ENCODE measurements around the gene ATE1.

Gene ATE1

GRCh38 chr10:121694327-121694965, 233.4 kb downstream of the ATE1 start:
- Histone ChIP-seq H3K9me2 (ENCODE audit: low read depth, low read length) (no peaks in the 10 kb centered on the region), H3K9me3 (ENCODE audit: low read length) (no peaks in the 10 kb centered on the region), H3K79me2 (ENCODE audit: insufficient read depth, low read length) (no peaks in the 10 kb centered on the region), H3K27me3 (ENCODE audit: insufficient read depth, low read length) (peaks cover 3% of the 10 kb centered on the region; the same call in 1 of the 2 replicates), H3F3A (ENCODE audit: insufficient read depth, low read length) (no peaks in the 10 kb centered on the region), H3K9ac (ENCODE audit: low read length) (no peak overlapping the region), H2AFZ (ENCODE audit: low read length) (no peak overlapping the region), H3K4me3 (ENCODE audit: low read depth, low read length, poor library complexity, severe bottlenecking) (no peak overlapping the region), H3K27ac (ENCODE audit: low read depth, low read length, poor library complexity, severe bottlenecking) (no peak overlapping the region), H3K36me3 (ENCODE audit: insufficient read depth, low read length) (no peaks in the 10 kb centered on the region), H3K4me1 (ENCODE audit: insufficient read depth, low read length, severe bottlenecking) (no peaks in the 10 kb centered on the region), H4K20me1 (ENCODE audit: insufficient read depth, low read length) (no peaks in the 10 kb centered on the region), H3K4me2 (ENCODE audit: low read length) (no peak overlapping the region)
- TF ChIP-seq CTCF (IDR thresholded peaks at IDR 0.05; ENCODE audit: low read length) = no peak
- no peak for TF ChIP-seq EZH2 (IDR thresholded peaks at IDR 0.05; ENCODE audit: borderline replicate concordance, low read length)

GRCh38 chr10:121692626-121693025, 235.2 kb downstream of the ATE1 start:
- H3F3A ChIP-seq (ENCODE audit: insufficient read depth, low read length) = no peaks in the 10 kb centered on the region
- TF ChIP-seq EZH2 (IDR thresholded peaks at IDR 0.05; ENCODE audit: borderline replicate concordance, low read length) = no peak
- TF ChIP-seq CTCF (IDR thresholded peaks at IDR 0.05; ENCODE audit: low read length) = no peak
- H3K9ac ChIP-seq (ENCODE audit: low read length) = no peak overlapping the region
- H3K4me2 ChIP-seq (ENCODE audit: low read length) = no peak overlapping the region
- no peak overlapping the region for H3K27ac ChIP-seq (ENCODE audit: low read depth, low read length, poor library complexity, severe bottlenecking)
- H3K9me2 ChIP-seq (ENCODE audit: low read depth, low read length) = no peaks in the 10 kb centered on the region
- no peaks in the 10 kb centered on the region for H3K4me1 ChIP-seq (ENCODE audit: insufficient read depth, low read length, severe bottlenecking)
- H3K9me3 ChIP-seq (ENCODE audit: low read length) = no peaks in the 10 kb centered on the region
- no peak overlapping the region for H3K4me3 ChIP-seq (ENCODE audit: low read depth, low read length, poor library complexity, severe bottlenecking)
- H3K36me3 ChIP-seq (ENCODE audit: insufficient read depth, low read length) = no peaks in the 10 kb centered on the region
- no peak overlapping the region for H2AFZ ChIP-seq (ENCODE audit: low read length)
- H3K27me3 ChIP-seq (ENCODE audit: insufficient read depth, low read length) = peaks cover 6% of the 10 kb centered on the region; the same call in 1 of the 2 replicates
- H3K79me2 ChIP-seq (ENCODE audit: insufficient read depth, low read length) = no peaks in the 10 kb centered on the region
- no peaks in the 10 kb centered on the region for H4K20me1 ChIP-seq (ENCODE audit: insufficient read depth, low read length)

DNA sequence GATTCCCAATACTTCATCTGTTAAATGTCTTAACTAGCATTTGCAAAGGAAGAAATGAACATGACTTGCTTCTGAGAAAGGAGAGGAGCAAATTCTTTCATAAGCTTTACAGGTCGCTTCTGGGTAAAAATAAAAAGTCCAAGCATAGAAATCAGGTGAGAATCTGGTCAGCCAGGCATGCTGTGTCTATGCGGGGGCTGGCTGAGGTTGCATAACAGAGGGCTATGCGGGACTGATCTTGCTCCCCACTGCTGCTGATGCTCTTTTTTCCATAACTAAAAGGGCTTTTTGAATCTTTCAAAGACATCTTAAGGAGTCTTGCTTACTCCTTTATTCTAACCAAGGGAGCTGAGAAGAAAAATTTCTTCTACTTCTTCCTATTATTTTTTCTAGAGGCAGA, 236.9 kb downstream of the ATE1 start:
- H4K20me1 ChIP-seq (ENCODE audit: insufficient read depth, low read length) = no peaks in the 10 kb centered on the region
- H3K4me1 ChIP-seq (ENCODE audit: insufficient read depth, low read length, severe bottlenecking) = no peaks in the 10 kb centered on the region
- no peak overlapping the region for H3K9ac ChIP-seq (ENCODE audit: low read length)
- no peaks in the 10 kb centered on the region for H3K36me3 ChIP-seq (ENCODE audit: insufficient read depth, low read length)
- TF ChIP-seq CTCF (IDR thresholded peaks at IDR 0.05; ENCODE audit: low read length) (no peak), EZH2 (IDR thresholded peaks at IDR 0.05; ENCODE audit: borderline replicate concordance, low read length) (no peak)
- H3K27me3 ChIP-seq (ENCODE audit: insufficient read depth, low read length) = peaks cover 6% of the 10 kb centered on the region; the same call in 1 of the 2 replicates
- H3K9me3 ChIP-seq (ENCODE audit: low read length) = no peaks in the 10 kb centered on the region
- no peak overlapping the region for H3K27ac ChIP-seq (ENCODE audit: low read depth, low read length, poor library complexity, severe bottlenecking)
- H3K4me3 ChIP-seq (ENCODE audit: low read depth, low read length, poor library complexity, severe bottlenecking) = no peak overlapping the region
- H2AFZ ChIP-seq (ENCODE audit: low read length) = no peak overlapping the region
- no peaks in the 10 kb centered on the region for H3K9me2 ChIP-seq (ENCODE audit: low read depth, low read length)
- H3K4me2 ChIP-seq (ENCODE audit: low read length) = no peak overlapping the region
- H3K79me2 ChIP-seq (ENCODE audit: insufficient read depth, low read length) = no peaks in the 10 kb centered on the region
- no peaks in the 10 kb centered on the region for H3F3A ChIP-seq (ENCODE audit: insufficient read depth, low read length)

All from OCI-LY1 (cell line).